GM12864 (cell line): ENCODE data around the gene NAA15.

ENCODE experiments used
- DNase-seq: peaks from one replicate; pipeline ENCODE4 v3.0.0-alpha.2; 2011; ENCODE audit warnings: low read depth
- H3K4me3 ChIP-seq: 2 replicates; pipeline ENCODE4 v1.5.1; 2011; ENCODE audit warnings: mild to moderate bottlenecking, low read depth, low read length, control low read depth
- CTCF ChIP-seq: IDR thresholded peaks from 2 replicates; pipeline ENCODE4 v1.5.1; 2011; ENCODE audit warnings: low read depth, mild to moderate bottlenecking, moderate library complexity, low read length, control low read depth, inconsistent platforms; ENCODE audit errors: missing control alignments

Gene NAA15

GRCh38 chr4:139450586-139450985, 149.3 kb downstream of the NAA15 start:
- no peak for TF ChIP-seq CTCF
- H3K4me3 ChIP-seq, result no peak overlapping the region
- no peak for DNase-seq

GRCh38 chr4:139451997-139452396, 150.7 kb downstream of the NAA15 start:
- H3K4me3 ChIP-seq, result no peak overlapping the region; the same call in 1 of the 2 replicates
- TF ChIP-seq CTCF, result no peak
- DNase-seq, result no peak

- peak; percentile 68 for DNase-seq
- peak; percentile 65 for TF ChIP-seq CTCF
- H3K4me3 ChIP-seq, result peak overlapping the region; percentile 100
These were observed 151.7 kb downstream of the NAA15 start for GRCh38 chr4:139453041-139453370.

GRCh38 chr4:139453371-139454110, 152.2 kb downstream of the NAA15 start:
- no peak for TF ChIP-seq CTCF
- H3K4me3 ChIP-seq, result peak overlapping the region; percentile 100
- DNase-seq, result peak; percentile 93

- TF ChIP-seq CTCF, result no peak
- no peak for DNase-seq
- peak within 1 kb of the TSS; percentile 100 for H3K4me3 ChIP-seq
These were observed 153.1 kb downstream of the NAA15 start, which contains the start of gene RAB33B for GRCh38 chr4:139454111-139455045. RAB33B (plus strand) TSS chr4:139454121; CDS start chr4:139454196, 75 bp downstream.

GRCh38 chr4:139455126-139455538, 153.8 kb downstream of the NAA15 start:
- DNase-seq, result no peak
- H3K4me3 ChIP-seq, result peak overlapping the region; percentile 100
- TF ChIP-seq CTCF, result no peak
